Stimulated activated CD4-positive, alpha-beta T cell treated with anti-CD3 and anti-CD28 coated beads, Interleukin-12 subunit alpha, Interleukin-12 subunit beta, amount 100 ng/mL, for 48 hours (primary cell): ENCODE data around the gene KLF3.

Source experiments
- DNase-seq, 3 donors: peaks; one replicate each; pipeline ENCODE4 v3.0.0-alpha.2; 2020; ENCODE audit warnings: low read depth in 2 of 3, low spot score in 1 of 3

The KLF3 gene

GRCh38 chr4:38738940-38739803 is 75.2 kb downstream of the KLF3 start:
- no peak for DNase-seq

DNA sequence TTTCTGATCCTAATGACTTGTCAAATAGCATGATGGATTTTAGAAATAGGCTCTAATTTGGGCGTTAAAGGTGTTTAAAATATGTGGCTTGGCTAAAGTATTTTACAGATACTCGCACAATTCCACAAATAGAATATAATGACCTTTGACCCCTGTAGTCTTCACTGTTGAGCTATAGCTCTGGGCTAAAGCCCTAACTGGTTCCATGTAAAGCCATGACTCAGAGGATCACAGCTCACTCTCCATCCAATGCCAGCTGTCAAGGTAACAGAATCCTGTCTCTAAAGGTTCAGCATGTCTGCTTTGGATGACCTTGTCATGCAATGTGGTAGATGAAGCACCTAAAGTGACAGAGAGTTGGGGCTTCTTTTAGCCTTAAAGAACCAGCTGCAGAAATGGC is 76.3 kb downstream of the KLF3 start:
- DNase-seq, result no peak

GRCh38 chr4:38743866-38744265 is 79.9 kb downstream of the KLF3 start:
- no peak for DNase-seq

- DNase-seq, result no peak
Measured at GRCh38 chr4:38745881-38746280, 81.9 kb downstream of the KLF3 start.

DNA sequence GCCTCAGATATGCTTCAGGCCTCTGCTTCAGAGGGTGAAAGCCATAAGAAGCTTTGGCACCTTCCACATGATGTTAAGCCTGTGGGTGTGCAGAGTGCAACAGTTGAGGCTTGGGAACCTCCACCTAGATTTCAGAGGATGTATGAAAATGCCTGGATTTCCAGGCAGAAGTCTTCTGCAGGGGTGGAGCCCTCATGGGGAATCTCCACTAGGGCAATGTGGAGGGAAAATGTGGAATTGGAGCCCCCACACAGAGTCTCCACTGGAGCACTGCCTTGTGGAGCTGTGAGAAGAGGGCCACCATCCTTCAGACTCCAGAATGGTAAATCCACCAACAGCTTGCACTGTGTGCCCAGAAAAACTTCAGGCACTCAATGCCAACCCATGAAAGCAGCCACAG is 83.6 kb downstream of the KLF3 start:
- no peak for DNase-seq

GRCh38 chr4:38749336-38749735 is 85.3 kb downstream of the KLF3 start:
- no peak for DNase-seq
